Measurements from ENCODE around the gene VMP1. TPM values are rescaled to one million over a fixed set of nuclear protein-coding genes. Genes with fewer than 3 reads are reported as not detected.

The VMP1 gene
- total RNA-seq, 1 experiment from 2014 or later, result 83.1 TPM

DNA sequence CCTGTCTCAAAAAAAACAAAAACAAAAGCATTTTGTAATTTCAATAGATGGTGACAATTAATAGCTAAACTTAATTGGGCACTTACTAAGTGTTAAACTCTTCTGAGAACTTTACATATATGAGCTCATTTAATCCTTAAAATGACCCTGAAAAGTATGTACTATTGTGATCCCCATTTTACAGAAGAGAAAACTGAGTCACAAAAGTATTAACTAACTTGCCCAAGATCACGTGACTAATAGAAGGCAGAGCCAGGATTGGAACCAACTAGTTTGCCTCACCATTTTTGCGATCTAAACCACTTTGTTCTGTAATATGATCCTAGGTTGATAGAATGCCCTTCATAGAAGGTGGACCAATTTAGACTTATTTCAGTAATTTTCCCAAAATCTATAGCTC is 26.2 kb downstream of the VMP1 start:
- no peak overlapping the region for H4K91ac ChIP-seq (ENCODE audit: insufficient read length, low read depth, low read length)
- no peaks in the 10 kb centered on the region for H3K4me1 ChIP-seq (ENCODE audit: insufficient read depth, low read length)
- H4K20me1 ChIP-seq (ENCODE audit: control insufficient read depth, insufficient read depth, insufficient read length), result no peaks in the 10 kb centered on the region
- H3K79me2 ChIP-seq (ENCODE audit: insufficient read depth, low read length), result no peaks in the 10 kb centered on the region
- H3T11ph ChIP-seq (ENCODE audit: low read length), result no peak overlapping the region
- no peak overlapping the region for H3K4me3 Mint-ChIP-seq
- peaks cover 0 to 12% (median 0%) of the 10 kb centered on the region in 3 experiments; a peak in 2 of 7 replicates for H3K36me3 Mint-ChIP-seq (ENCODE audit: insufficient read depth in 1 of 3, low read depth in 3 of 3)
- no peak overlapping the region for H4K8ac ChIP-seq (replicated peaks; ENCODE audit: insufficient read length, low read depth, low read length)
- no peaks in the 10 kb centered on the region for H3K9me3 Mint-ChIP-seq
- no peak overlapping the region for H2BK15ac ChIP-seq (ENCODE audit: low read depth, low read length)
- H3K27ac Mint-ChIP-seq, result no peak overlapping the region
- H3K9ac ChIP-seq (ENCODE audit: extremely low read depth, insufficient read length, low read length), result no peak overlapping the region
- DNase-seq, result no peak
- no peaks in the 10 kb centered on the region for H3K79me1 ChIP-seq (ENCODE audit: insufficient read depth, low read depth, low read length, poor library complexity, severe bottlenecking)
- no peak overlapping the region for H3K4me2 ChIP-seq (ENCODE audit: insufficient read depth, insufficient read length, low read length)
- no peak overlapping the region for H2BK5ac ChIP-seq (ENCODE audit: insufficient read length, low read length)
- H3K27me3 ChIP-seq (ENCODE audit: insufficient read depth, low read length), result no peaks in the 10 kb centered on the region
- H3K9me3 ChIP-seq (ENCODE audit: control insufficient read depth, low read depth, low read length), result no peaks in the 10 kb centered on the region
- H3K4ac ChIP-seq (ENCODE audit: low read depth, low read length), result no peak overlapping the region
- no peak overlapping the region for H3K27ac ChIP-seq (ENCODE audit: insufficient read length, low read depth, low read length)
- no CpG with 5 or more reads among the region's 2 CpGs for WGBS (ENCODE audit: extremely low coverage, insufficient read length, low lambda C conversion rate)
- no peak overlapping the region for H2AFZ ChIP-seq (ENCODE audit: low read length)
- H3K4me1 Mint-ChIP-seq, result no peaks in the 10 kb centered on the region
- no peak overlapping the region for H2AK5ac ChIP-seq (ENCODE audit: insufficient read length, low read length)
- H2BK20ac ChIP-seq (ENCODE audit: low read depth, low read length, poor library complexity, severe bottlenecking), result no peak overlapping the region
- H3K23me2 ChIP-seq (ENCODE audit: insufficient read length, low read depth, low read length, poor library complexity, severe bottlenecking), result no peaks in the 10 kb centered on the region
- TF ChIP-seq, protein P1, sequence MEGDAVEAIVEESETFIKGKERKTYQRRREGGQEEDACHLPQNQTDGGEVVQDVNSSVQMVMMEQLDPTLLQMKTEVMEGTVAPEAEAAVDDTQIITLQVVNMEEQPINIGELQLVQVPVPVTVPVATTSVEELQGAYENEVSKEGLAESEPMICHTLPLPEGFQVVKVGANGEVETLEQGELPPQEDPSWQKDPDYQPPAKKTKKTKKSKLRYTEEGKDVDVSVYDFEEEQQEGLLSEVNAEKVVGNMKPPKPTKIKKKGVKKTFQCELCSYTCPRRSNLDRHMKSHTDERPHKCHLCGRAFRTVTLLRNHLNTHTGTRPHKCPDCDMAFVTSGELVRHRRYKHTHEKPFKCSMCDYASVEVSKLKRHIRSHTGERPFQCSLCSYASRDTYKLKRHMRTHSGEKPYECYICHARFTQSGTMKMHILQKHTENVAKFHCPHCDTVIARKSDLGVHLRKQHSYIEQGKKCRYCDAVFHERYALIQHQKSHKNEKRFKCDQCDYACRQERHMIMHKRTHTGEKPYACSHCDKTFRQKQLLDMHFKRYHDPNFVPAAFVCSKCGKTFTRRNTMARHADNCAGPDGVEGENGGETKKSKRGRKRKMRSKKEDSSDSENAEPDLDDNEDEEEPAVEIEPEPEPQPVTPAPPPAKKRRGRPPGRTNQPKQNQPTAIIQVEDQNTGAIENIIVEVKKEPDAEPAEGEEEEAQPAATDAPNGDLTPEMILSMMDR (conservative IDR thresholded peaks at IDR 0.05), result no peak
- H3K18ac ChIP-seq (ENCODE audit: insufficient read length, low read depth, low read length), result no peak overlapping the region
- H3K14ac ChIP-seq (ENCODE audit: insufficient read depth, low read length), result no peak overlapping the region
- H2BK12ac ChIP-seq (ENCODE audit: insufficient read length, low read depth, low read length), result no peak overlapping the region
- no peak overlapping the region for H4K5ac ChIP-seq (ENCODE audit: insufficient read length, low read depth, low read length)
- H3K56ac ChIP-seq (ENCODE audit: insufficient read length, low read depth, low read length), result no peak overlapping the region
- no peak overlapping the region for H2BK120ac ChIP-seq (ENCODE audit: low read depth, low read length, poor library complexity, severe bottlenecking)
- H3K23ac ChIP-seq (ENCODE audit: insufficient read length, low read depth, low read length), result no peak overlapping the region
- H3K27me3 Mint-ChIP-seq (ENCODE audit: low read depth), result no peaks in the 10 kb centered on the region

All from H9 (cell line).